Heart left ventricle (tissue), 16 donors: ENCODE results near the gene TP53. TPM values are rescaled to one million over a fixed set of nuclear protein-coding genes. Genes with fewer than 3 reads are reported as not detected.

Experiments used
- ATAC-seq, 4 donors: fragments of 200-7000 bp; cut with Tn5 transposase; one replicate each; pipeline ENCODE4 v1.9.1; 2020 to 2022; ENCODE audit warnings: moderate library complexity in 4 of 4, mild to moderate bottlenecking in 3 of 4, moderate number of reproducible peaks in 1 of 4
- DNase-seq, 5 donors: peaks; one replicate each; pipeline ENCODE4 v3.0.0-alpha.2; 2020
- H3K27ac ChIP-seq, 12 donors: fragments of 200-600 bp; sonication (generic) in 4 of 12; one replicate each; pipeline versions ENCODE4 v1.5.0 to v1.8.0; 2016 to 2022; ENCODE audit warnings: mild to moderate bottlenecking in 2 of 12
- H3K27me3 ChIP-seq, 9 donors: fragments of 200-600 bp; sonication (generic) in 2 of 9; one replicate each; pipeline versions ENCODE4 v1.5.1 to v1.8.0; 2016 to 2022; ENCODE audit warnings: mild to moderate bottlenecking in 3 of 9
- H3K36me3 ChIP-seq, 9 donors: fragments of 200-600 bp; sonication (generic) in 2 of 9; one replicate each; pipeline versions ENCODE4 v1.5.0 to v1.8.0; 2018 to 2022; ENCODE audit warnings: mild to moderate bottlenecking in 2 of 9
- H3K4me1 ChIP-seq, 12 donors: fragments of 200-600 bp; sonication (generic) in 4 of 12; one replicate each; pipeline versions ENCODE4 v1.5.0 to v1.8.0; 2016 to 2022; ENCODE audit warnings: mild to moderate bottlenecking in 3 of 12
- H3K4me3 ChIP-seq, 12 donors: fragments of 200-600 bp; sonication (generic) in 4 of 12; one replicate each; pipeline versions ENCODE4 v1.5.0 to v1.8.0; 2017 to 2022; ENCODE audit warnings: mild to moderate bottlenecking in 9 of 12, moderate library complexity in 4 of 12
- H3K9me3 ChIP-seq, 12 donors: fragments of 200-600 bp; sonication (generic) in 4 of 12; one replicate each; pipeline versions ENCODE4 v1.5.0 to v1.8.0; 2016 to 2022; ENCODE audit warnings: mild to moderate bottlenecking in 1 of 12
- CTCF ChIP-seq, 12 donors: fragments of 200-600 bp; sonication (generic) in 4 of 12; IDR thresholded peaks; one replicate each; pipeline versions ENCODE4 v1.5.0 to v1.8.0; 2018 to 2022; ENCODE audit warnings: antibody characterized with exemption in 12 of 12, mild to moderate bottlenecking in 5 of 12
- POLR2A ChIP-seq, 2 donors: fragments of 450-650 bp; IDR thresholded peaks; one replicate each; pipeline ENCODE4 v1.6.1; 2017; ENCODE audit warnings: antibody characterized with exemption in 2 of 2, mild to moderate bottlenecking in 2 of 2, moderate library complexity in 2 of 2
- WGBS, 4 donors: extraction: QIAGEN DNeasy Blood & Tissue Kit in 2 of 4; methylation state at CpG; one replicate each; pipeline versions ENCODE4 v1.1.5 to v1.1.7; 2013 to 2018; 5-methylcytosine and 5-hydroxymethylcytosine counted together
- intact Hi-C, 10 donors: fragments of 100-400 bp; cut with DNase I; formaldehyde crosslinking; loops; one replicate each; pipeline versions ENCODE4 v1.11.1 to v1.14.2; 2022
- polyA plus RNA-seq, 2 donors: library from polyadenylated mRNA; stranded (reverse); fragments of 200-250 nt; gene quantifications; one replicate each; pipeline ENCODE4 v1.2.3, GENCODE V29; 2013
- total RNA-seq, 9 donors: library from RNA; depleted of rRNA in 2 of 9; stranded (reverse); fragments of >200 nt in 2 of 9; fragmentation: NEBNext Ultra II Directional in 3 of 9; extraction: Animal tissue kit (Norgen Biotek cat#: 25700) in 3 of 9; gene quantifications; one replicate each; pipeline versions ENCODE4 v1.1.0 to v1.2.4, GENCODE V29; 2016 to 2023
- donor health status: ischemic (EF 13 %, LVEDD 7.1; RV severe dilation, severe dysfunction).
- donor health status: healthy with polysubstance abuse.
- donor health status: DM: no; HTN: yes; CAD: no.
- donor health status: DM: no; HTN: no; CAD: no.
- donor health status: ischemic (EF 25% LVEDD 6.9; RV normal size, moderate dysfunction).
- donor health status: ischemic (EF 25% LVEDD 5.7; RV mildly dilated, moderate dysfunction).
- donor health status: healthy.
- donor health status: DM: yes; HTN: yes; CAD: no.
- donor health status: ischemic (EF 35%, LVEDD 5.7; RV mildly dilated, moderate dysfunction).
- donor health status: nonischemic (EF 11% LVEDD 7.7; RV severe dilation, severe dysfunction).
- donor health status: DM: yes; HTN: yes; CAD: no.
- donor health status: PGD.
- donor health status: ischemic (EF 29% LVEDD 5.4; RV normal size, mild dysfunction).
- donor health status: nonischemic (EF 23%, LVEDD 6.1; RV moderate dilation, normal function).

Gene TP53
- total and polyA plus RNA-seq, 11 donors: 6.8 to 44.6 (median 12.5) TPM

DNA sequence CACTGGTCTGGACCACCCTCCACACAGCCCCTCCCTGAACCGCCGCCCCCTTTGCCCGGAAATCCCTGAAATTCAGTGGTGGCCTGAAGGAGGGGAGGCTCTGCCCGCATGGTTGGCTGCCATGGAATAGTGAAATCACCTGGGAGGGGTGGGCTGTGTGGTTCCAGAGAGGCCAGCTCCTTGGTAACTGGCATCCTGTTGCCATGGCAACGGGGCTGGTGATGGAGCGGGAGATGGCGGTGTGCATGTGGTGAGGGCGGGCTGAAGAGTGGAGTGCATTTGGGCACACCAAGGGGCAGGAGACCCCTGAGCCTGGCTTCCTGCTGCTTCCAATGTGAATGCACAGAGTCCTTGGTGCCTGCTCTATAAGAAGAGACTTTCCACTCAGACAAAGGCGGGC is 20.2 kb upstream of the TP53 start:
- no peak for TF ChIP-seq POLR2A (IDR thresholded peaks at IDR 0.05)
- no peak for TF ChIP-seq CTCF (IDR thresholded peaks at IDR 0.05)
- DNase-seq: no peak
- no peaks in the 10 kb centered on the region for H3K9me3 ChIP-seq
- H3K27ac ChIP-seq: no peak overlapping the region
- WGBS, 4 donors: 89 to 92% (median 91%) methylated on average over 9 of the region's 9 CpGs
- H3K4me3 ChIP-seq: no peak overlapping the region
- peaks cover 0 to 2% (median 0%) of the 10 kb centered on the region in 9 donors for H3K36me3 ChIP-seq
- no peak for ATAC-seq
- peaks cover 5 to 30% (median 16%) of the 10 kb centered on the region in 12 donors for H3K4me1 ChIP-seq
- H3K27me3 ChIP-seq: peaks cover 13 to 62% (median 42%) of the 10 kb centered on the region in 9 donors
- intact Hi-C loops: no loop called here

- Histone ChIP-seq H3K4me3 (no peak overlapping the region), H3K27ac (no peak overlapping the region), H3K36me3 (peaks cover 0 to 7% (median 2%) of the 10 kb centered on the region in 9 donors), H3K9me3 (no peaks in the 10 kb centered on the region), H3K27me3 (peaks cover 13 to 56% (median 42%) of the 10 kb centered on the region in 9 donors), H3K4me1 (peaks cover 5 to 30% (median 16%) of the 10 kb centered on the region in 12 donors)
- 92 to 95% (median 93%) methylated on average over 3 of the region's 3 CpGs for WGBS, 4 donors
- ATAC-seq: no peak
- peak in 1 of 5 donors; percentile 1 for DNase-seq
- intact Hi-C loops: no loop called here
- TF ChIP-seq POLR2A (IDR thresholded peaks at IDR 0.05) (no peak), CTCF (IDR thresholded peaks at IDR 0.05) (no peak)
Observed at GRCh38 chr17:7706631-7707354, 19.5 kb upstream of the TP53 start.

GRCh38 chr17:7705269-7706255 is 18.3 kb upstream of the TP53 start:
- Histone ChIP-seq H3K4me3 (peak overlapping the region; percentile 7 to 54 (median 46)), H3K9me3 (no peaks in the 10 kb centered on the region), H3K36me3 (peaks cover 0 to 19% (median 13%) of the 10 kb centered on the region in 9 donors), H3K27me3 (peaks cover 13 to 47% (median 30%) of the 10 kb centered on the region in 9 donors), H3K27ac (no peak overlapping the region), H3K4me1 (peaks cover 5 to 29% (median 16%) of the 10 kb centered on the region in 12 donors)
- ATAC-seq: peak in 2 of 4 donors; percentile 8 to 31
- intact Hi-C loops: no loop called here
- DNase-seq: peak in 1 of 5 donors; percentile 21
- TF ChIP-seq POLR2A (IDR thresholded peaks at IDR 0.05) (no peak), CTCF (IDR thresholded peaks at IDR 0.05) (no peak)
- WGBS, 4 donors: 3 to 10% (median 6%) methylated on average over 22 to 50 of the region's 50 CpGs
